ENCODE results near the gene HS6ST2.
A peak's percentile ranks its signal among the peaks of the same experiment; 100 is the strongest.

HS6ST2 gene

DNA sequence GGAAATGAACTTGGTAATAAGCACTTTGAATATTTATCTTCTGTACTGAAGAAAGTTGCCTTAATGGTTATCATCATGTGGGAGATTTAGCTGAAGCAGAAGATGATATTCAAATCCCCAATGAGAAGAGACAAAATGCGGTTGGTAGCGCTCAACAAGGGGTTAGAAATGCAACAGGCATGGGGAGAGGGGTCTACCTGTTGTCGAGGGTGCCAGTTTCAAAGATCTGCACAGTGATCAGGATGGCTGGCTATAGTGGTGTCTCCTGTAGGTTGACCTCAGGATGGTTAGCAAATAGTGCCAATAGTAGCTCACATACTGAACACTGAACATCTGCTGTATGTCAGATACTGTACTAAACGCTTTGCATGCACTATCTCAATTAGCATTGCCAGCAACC is 7.0 kb upstream of the HS6ST2 start:
- no peak overlapping the region for H3K23ac ChIP-seq (ENCODE audit: low read length)
- no peak overlapping the region for H2BK15ac ChIP-seq (replicated peaks; ENCODE audit: low read depth)
- H3K18ac ChIP-seq (ENCODE audit: low read length), result no peak overlapping the region
- no peak overlapping the region for H3K27ac ChIP-seq (ENCODE audit: low read depth, low read length)
- no peak overlapping the region for H2AK5ac ChIP-seq (ENCODE audit: low read length)
- no peak overlapping the region for H3K56ac ChIP-seq (ENCODE audit: low read length)
- WGBS (ENCODE audit: extremely low coverage, insufficient coverage, low lambda C conversion rate), result no CpG with 5 or more reads among the region's 4 CpGs
- no peak for DNase-seq
- H2BK120ac ChIP-seq (ENCODE audit: low read depth, low read length), result no peak overlapping the region
- H4K5ac ChIP-seq (ENCODE audit: low read length), result no peak overlapping the region
- no peak overlapping the region for H2BK5ac ChIP-seq (ENCODE audit: low read length)
- no peak overlapping the region for H3K4ac ChIP-seq (ENCODE audit: low read depth, low read length)
- no peak overlapping the region for H3K4me2 ChIP-seq (ENCODE audit: low read length)
- no peak overlapping the region for H4K8ac ChIP-seq (ENCODE audit: low read depth, low read length)
- H3K79me2 ChIP-seq (ENCODE audit: control insufficient read depth, insufficient read depth, low read length), result no peaks in the 10 kb centered on the region
- H3K36me3 ChIP-seq (ENCODE audit: control insufficient read depth, insufficient read depth, low read length), result no peaks in the 10 kb centered on the region
- H3K4me1 ChIP-seq (ENCODE audit: control insufficient read depth, low read depth, low read length), result no peaks in the 10 kb centered on the region
- no peaks in the 10 kb centered on the region for H3K79me1 ChIP-seq (ENCODE audit: low read length)
- no peak overlapping the region for H3K9ac ChIP-seq (ENCODE audit: low read length)
- H3K4me3 ChIP-seq (ENCODE audit: low read length), result no peak overlapping the region
- no peaks in the 10 kb centered on the region for H3K27me3 ChIP-seq (ENCODE audit: insufficient read depth, low read length, poor library complexity)

DNA sequence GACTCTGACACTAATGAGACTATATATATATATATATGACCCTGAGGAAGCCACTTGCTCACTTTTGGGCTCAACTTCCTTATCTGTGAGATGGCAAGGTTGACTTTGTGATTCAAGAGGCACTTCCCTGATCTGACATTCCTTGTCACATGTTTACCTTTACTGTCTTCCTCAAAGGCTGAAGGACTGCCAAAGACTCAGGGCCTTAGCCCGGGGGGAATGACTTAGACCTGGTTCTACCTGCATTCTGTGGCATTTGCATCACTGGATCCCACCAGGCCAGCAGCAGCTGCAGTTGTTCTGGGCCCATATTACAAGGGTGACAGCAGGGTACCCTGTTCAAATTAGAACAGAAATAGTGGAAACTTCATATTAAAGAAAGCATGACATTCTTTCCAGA is 3.1 kb upstream of the HS6ST2 start:
- H3K4me2 ChIP-seq (ENCODE audit: low read length), result no peak overlapping the region
- H3K27me3 ChIP-seq (ENCODE audit: insufficient read depth, low read length, poor library complexity), result peaks cover 10% of the 10 kb centered on the region
- H2AK5ac ChIP-seq (ENCODE audit: low read length), result no peak overlapping the region
- no peak overlapping the region for H2BK120ac ChIP-seq (ENCODE audit: low read depth, low read length)
- no peak overlapping the region for H3K4me3 ChIP-seq (ENCODE audit: low read length)
- no peak overlapping the region for H3K18ac ChIP-seq (ENCODE audit: low read length)
- H3K79me1 ChIP-seq (ENCODE audit: low read length), result no peaks in the 10 kb centered on the region
- H3K4ac ChIP-seq (ENCODE audit: low read depth, low read length), result no peak overlapping the region
- H3K79me2 ChIP-seq (ENCODE audit: control insufficient read depth, insufficient read depth, low read length), result no peaks in the 10 kb centered on the region
- no peak overlapping the region for H3K56ac ChIP-seq (ENCODE audit: low read length)
- no peak overlapping the region for H2BK15ac ChIP-seq (replicated peaks; ENCODE audit: low read depth)
- H4K8ac ChIP-seq (ENCODE audit: low read depth, low read length), result no peak overlapping the region
- WGBS (ENCODE audit: extremely low coverage, insufficient coverage, low lambda C conversion rate), result no CpG with 5 or more reads among the region's 1 CpG
- H4K5ac ChIP-seq (ENCODE audit: low read length), result no peak overlapping the region
- H2BK5ac ChIP-seq (ENCODE audit: low read length), result no peak overlapping the region
- no peak overlapping the region for H3K9ac ChIP-seq (ENCODE audit: low read length)
- no peaks in the 10 kb centered on the region for H3K4me1 ChIP-seq (ENCODE audit: control insufficient read depth, low read depth, low read length)
- no peaks in the 10 kb centered on the region for H3K36me3 ChIP-seq (ENCODE audit: control insufficient read depth, insufficient read depth, low read length)
- H3K23ac ChIP-seq (ENCODE audit: low read length), result no peak overlapping the region
- DNase-seq, result peak; percentile 4
- no peak overlapping the region for H3K27ac ChIP-seq (ENCODE audit: low read depth, low read length)

DNA sequence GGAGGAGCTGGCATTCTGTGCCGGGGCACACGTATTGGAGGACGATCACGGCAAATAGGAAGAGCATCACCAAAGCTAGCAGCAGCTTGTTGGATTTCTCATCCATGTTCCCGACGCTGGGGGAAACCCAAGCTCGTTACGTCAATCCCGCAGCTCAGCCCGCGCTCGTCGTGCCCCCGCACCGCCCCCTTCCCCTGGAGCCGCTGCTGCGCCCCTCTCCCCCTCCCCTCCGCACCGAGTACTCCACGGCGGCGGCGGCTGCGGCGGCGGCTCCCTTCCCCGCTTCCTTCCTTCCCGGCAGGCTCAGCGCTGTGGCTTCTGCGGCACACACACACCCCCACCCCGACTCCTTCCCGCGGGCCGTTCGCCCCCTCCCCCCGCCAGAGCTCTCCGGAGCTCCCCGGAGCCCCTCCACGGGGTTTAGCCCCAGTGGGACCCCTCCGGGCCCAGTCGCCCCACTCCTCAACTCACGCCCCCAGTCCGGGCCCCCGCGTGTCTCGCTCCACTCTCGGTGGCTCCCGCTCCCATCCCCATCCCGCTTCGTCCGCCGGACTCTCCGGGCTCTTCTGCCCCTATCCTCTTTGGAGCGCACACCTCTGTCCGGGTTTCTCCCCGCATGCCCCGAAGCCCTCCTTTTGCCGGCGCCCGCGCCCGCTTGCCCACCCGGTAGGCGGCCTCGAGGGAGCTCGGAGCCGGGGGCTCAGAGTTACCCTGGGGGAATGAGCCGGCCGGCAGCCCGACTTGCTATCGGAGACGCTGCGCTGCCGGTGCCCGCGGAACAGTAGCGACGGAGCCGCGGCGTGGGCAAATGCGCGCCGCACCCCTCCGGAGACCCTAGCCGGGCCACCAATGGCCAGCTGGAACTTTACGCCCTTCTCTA is 978 bp downstream of the HS6ST2 start:
- WGBS (ENCODE audit: extremely low coverage, insufficient coverage, low lambda C conversion rate), result no CpG with 5 or more reads among the region's 87 CpGs
- H3K27ac ChIP-seq (ENCODE audit: low read depth, low read length), result no peak overlapping the region
- DNase-seq, result peak; percentile 56

DNA sequence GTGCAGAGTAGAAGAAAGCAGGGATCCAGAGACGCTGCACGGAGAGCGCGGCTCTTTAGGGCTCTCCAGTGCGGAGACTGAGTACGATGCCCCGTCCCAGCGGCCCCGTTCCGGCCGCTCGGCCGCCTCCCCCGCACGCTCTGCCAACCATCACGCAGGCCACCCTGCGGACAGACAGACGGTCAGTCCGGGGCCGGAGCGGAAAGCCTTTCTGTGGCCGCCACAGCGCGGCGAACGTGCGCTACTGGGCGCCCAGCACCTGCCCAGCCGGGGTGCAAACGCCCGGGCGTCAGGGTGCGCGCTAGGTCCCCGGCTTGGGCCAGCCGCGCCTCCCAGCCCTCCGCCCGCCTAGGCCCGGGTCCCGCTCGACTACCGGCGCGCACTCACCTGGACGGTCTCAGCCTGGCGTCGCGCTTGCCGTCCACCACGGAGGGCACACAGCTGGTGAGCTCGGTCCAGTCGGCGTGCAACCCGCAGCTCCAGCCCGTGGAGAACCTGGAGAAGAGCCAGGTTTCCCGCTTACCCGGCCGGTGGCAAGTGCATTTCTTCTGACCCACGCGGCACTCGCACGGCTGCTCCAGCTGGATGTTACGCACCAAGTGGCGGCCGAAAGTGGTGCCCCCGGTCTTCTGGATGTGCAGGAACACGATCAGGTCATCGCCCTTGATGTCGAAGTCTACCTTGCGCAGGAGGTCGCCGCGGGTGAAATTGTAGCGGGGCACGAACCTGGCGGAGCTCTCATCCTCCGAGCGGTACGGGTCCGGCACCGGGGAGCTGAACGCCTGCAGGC is 1.8 kb downstream of the HS6ST2 start:
- no peak overlapping the region for H3K18ac ChIP-seq (ENCODE audit: low read length)
- H3K4me1 ChIP-seq (ENCODE audit: control insufficient read depth, low read depth, low read length), result no peaks in the 10 kb centered on the region
- H3K4me2 ChIP-seq (ENCODE audit: low read length), result peak overlapping the region; percentile 57
- no peak overlapping the region for H2BK5ac ChIP-seq (ENCODE audit: low read length)
- no peak overlapping the region for H4K8ac ChIP-seq (ENCODE audit: low read depth, low read length)
- no peaks in the 10 kb centered on the region for H3K36me3 ChIP-seq (ENCODE audit: control insufficient read depth, insufficient read depth, low read length)
- H3K4ac ChIP-seq (ENCODE audit: low read depth, low read length), result no peak overlapping the region
- no peak overlapping the region for H3K4me3 ChIP-seq (ENCODE audit: low read length)
- H3K23ac ChIP-seq (ENCODE audit: low read length), result no peak overlapping the region
- H3K79me1 ChIP-seq (ENCODE audit: low read length), result no peaks in the 10 kb centered on the region
- H3K9ac ChIP-seq (ENCODE audit: low read length), result peak overlapping the region; percentile 36
- peaks cover 12% of the 10 kb centered on the region for H3K27me3 ChIP-seq (ENCODE audit: insufficient read depth, low read length, poor library complexity)
- no peak for DNase-seq
- no peak overlapping the region for H2BK120ac ChIP-seq (ENCODE audit: low read depth, low read length)
- no peak overlapping the region for H3K27ac ChIP-seq (ENCODE audit: low read depth, low read length)
- H2BK15ac ChIP-seq (replicated peaks; ENCODE audit: low read depth), result no peak overlapping the region
- H4K5ac ChIP-seq (ENCODE audit: low read length), result no peak overlapping the region
- H3K56ac ChIP-seq (ENCODE audit: low read length), result peak overlapping the region; percentile 49
- H3K79me2 ChIP-seq (ENCODE audit: control insufficient read depth, insufficient read depth, low read length), result no peaks in the 10 kb centered on the region
- WGBS (ENCODE audit: extremely low coverage, insufficient coverage, low lambda C conversion rate), result no CpG with 5 or more reads among the region's 83 CpGs
- no peak overlapping the region for H2AK5ac ChIP-seq (ENCODE audit: low read length)

More for the DNA sequence above, 978 bp downstream of the HS6ST2 start:
- no peak overlapping the region for H2BK5ac ChIP-seq (ENCODE audit: low read length)
- H2AK5ac ChIP-seq (ENCODE audit: low read length), result no peak overlapping the region
- no peak overlapping the region for H3K23ac ChIP-seq (ENCODE audit: low read length)
- H4K5ac ChIP-seq (ENCODE audit: low read length), result no peak overlapping the region
- H4K8ac ChIP-seq (ENCODE audit: low read depth, low read length), result no peak overlapping the region
- no peaks in the 10 kb centered on the region for H3K79me2 ChIP-seq (ENCODE audit: control insufficient read depth, insufficient read depth, low read length)
- peaks cover 12% of the 10 kb centered on the region for H3K27me3 ChIP-seq (ENCODE audit: insufficient read depth, low read length, poor library complexity)
- H3K36me3 ChIP-seq (ENCODE audit: control insufficient read depth, insufficient read depth, low read length), result no peaks in the 10 kb centered on the region
- peak overlapping the region; percentile 70 for H3K18ac ChIP-seq (ENCODE audit: low read length)
- no peak overlapping the region for H3K4me3 ChIP-seq (ENCODE audit: low read length)
- no peaks in the 10 kb centered on the region for H3K4me1 ChIP-seq (ENCODE audit: control insufficient read depth, low read depth, low read length)
- peak overlapping the region; percentile 54 for H3K9ac ChIP-seq (ENCODE audit: low read length)
- peak overlapping the region; percentile 39 for H2BK120ac ChIP-seq (ENCODE audit: low read depth, low read length)
- H3K4ac ChIP-seq (ENCODE audit: low read depth, low read length), result no peak overlapping the region
- H3K56ac ChIP-seq (ENCODE audit: low read length), result peak overlapping the region; percentile 84
- peak overlapping the region; percentile 60 for H2BK15ac ChIP-seq (replicated peaks; ENCODE audit: low read depth)
- H3K79me1 ChIP-seq (ENCODE audit: low read length), result no peaks in the 10 kb centered on the region
- peak overlapping the region; percentile 57 for H3K4me2 ChIP-seq (ENCODE audit: low read length)

DNA sequence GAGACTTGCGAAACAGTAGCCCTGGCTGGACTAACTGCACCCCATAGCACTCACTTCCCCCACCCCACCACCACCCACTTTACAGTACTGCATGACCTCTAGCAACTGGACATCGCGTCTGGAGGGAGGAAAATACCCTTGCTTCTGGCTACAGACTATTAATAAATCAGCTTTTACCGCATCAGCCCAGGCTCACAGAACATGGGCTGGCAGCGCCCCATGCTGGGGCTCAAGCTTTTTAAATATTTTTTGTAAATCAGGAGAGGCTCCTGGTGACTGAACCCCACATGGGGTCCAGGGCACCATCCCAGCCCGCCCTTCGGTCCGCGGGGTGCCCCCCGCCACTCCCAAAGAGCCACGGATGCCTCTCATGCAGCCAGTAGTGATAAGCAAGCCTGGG is 2.7 kb downstream of the HS6ST2 start:
- Histone ChIP-seq H3K79me1 (ENCODE audit: low read length) (no peaks in the 10 kb centered on the region), H3K27me3 (ENCODE audit: insufficient read depth, low read length, poor library complexity) (peaks cover 12% of the 10 kb centered on the region), H3K4me2 (ENCODE audit: low read length) (no peak overlapping the region), H2AK5ac (ENCODE audit: low read length) (no peak overlapping the region), H3K4ac (ENCODE audit: low read depth, low read length) (no peak overlapping the region), H3K9ac (ENCODE audit: low read length) (no peak overlapping the region), H3K23ac (ENCODE audit: low read length) (no peak overlapping the region), H3K36me3 (ENCODE audit: control insufficient read depth, insufficient read depth, low read length) (no peaks in the 10 kb centered on the region), H2BK15ac (replicated peaks; ENCODE audit: low read depth) (no peak overlapping the region), H3K18ac (ENCODE audit: low read length) (no peak overlapping the region), H3K27ac (ENCODE audit: low read depth, low read length) (no peak overlapping the region), H4K5ac (ENCODE audit: low read length) (no peak overlapping the region), H3K79me2 (ENCODE audit: control insufficient read depth, insufficient read depth, low read length) (no peaks in the 10 kb centered on the region), H2BK5ac (ENCODE audit: low read length) (no peak overlapping the region), H4K8ac (ENCODE audit: low read depth, low read length) (no peak overlapping the region), H3K4me3 (ENCODE audit: low read length) (no peak overlapping the region), H3K56ac (ENCODE audit: low read length) (no peak overlapping the region), H2BK120ac (ENCODE audit: low read depth, low read length) (no peak overlapping the region), H3K4me1 (ENCODE audit: control insufficient read depth, low read depth, low read length) (no peaks in the 10 kb centered on the region)
- no peak for DNase-seq
- no CpG with 5 or more reads among the region's 11 CpGs for WGBS (ENCODE audit: extremely low coverage, insufficient coverage, low lambda C conversion rate)
